SK-N-SH treated with all-trans-retinoic acid at 6 μM for 48 hours (cell line): ENCODE measurements around the gene SPECC1.

Experiments used
- ARNTL ChIP-seq: fragments of 450-650 bp; formaldehyde crosslinking; IDR thresholded peaks from 2 replicates; pipeline ENCODE4 v1.5.0; 2020; ENCODE audit warnings: low read depth, mild to moderate bottlenecking, moderate library complexity, borderline replicate concordance
- CREB5 ChIP-seq: fragments of 250-450 bp; sonication (Bioruptor Pico); IDR thresholded peaks from 2 replicates; pipeline ENCODE4 v1.5.1; 2020; ENCODE audit warnings: low read depth, mild to moderate bottlenecking, moderate library complexity
- CSDC2 ChIP-seq: fragments of 250-450 bp; sonication (Bioruptor Pico); IDR thresholded peaks from 2 replicates; pipeline ENCODE4 v1.5.0; 2020; ENCODE audit warnings: mild to moderate bottlenecking, moderate library complexity
- ESRRG ChIP-seq: fragments of 250-450 bp; sonication (Bioruptor Pico); IDR thresholded peaks from 2 replicates; pipeline ENCODE4 v1.6.1; 2021; ENCODE audit warnings: mild to moderate bottlenecking
- PATZ1 ChIP-seq: fragments of 250-450 bp; sonication (Bioruptor Pico); IDR thresholded peaks from 2 replicates; pipeline ENCODE4 v1.8.0; 2020; ENCODE audit warnings: mild to moderate bottlenecking, moderate library complexity, borderline replicate concordance
- PPARA ChIP-seq: fragments of 250-450 bp; sonication (Bioruptor Pico); IDR thresholded peaks from 2 replicates; pipeline ENCODE4 v1.5.0; 2020; ENCODE audit warnings: mild to moderate bottlenecking, borderline replicate concordance
- RARB ChIP-seq: fragments of 250-450 bp; sonication (Bioruptor Pico); IDR thresholded peaks from 2 replicates; pipeline ENCODE4 v1.8.0; 2021; ENCODE audit warnings: mild to moderate bottlenecking, moderate library complexity
- SNAI2 ChIP-seq: fragments of 250-450 bp; sonication (Bioruptor Pico); IDR thresholded peaks from 2 replicates; pipeline ENCODE4 v1.5.0; 2020; ENCODE audit warnings: mild to moderate bottlenecking, moderate library complexity
- TOX ChIP-seq: fragments of 250-450 bp; sonication (Bioruptor Pico); IDR thresholded peaks from 2 replicates; pipeline ENCODE4 v1.8.0; 2021; ENCODE audit warnings: mild to moderate bottlenecking, moderate library complexity, borderline replicate concordance
- TSHZ2 ChIP-seq: fragments of 250-450 bp; sonication (Bioruptor Pico); IDR thresholded peaks from 2 replicates; pipeline ENCODE4 v1.5.0; 2020; ENCODE audit warnings: mild to moderate bottlenecking, moderate library complexity
- ZFP3 ChIP-seq: fragments of 250-450 bp; sonication (Bioruptor Pico); IDR thresholded peaks from 2 replicates; pipeline ENCODE4 v1.5.0; 2020; ENCODE audit warnings: mild to moderate bottlenecking, moderate library complexity
- ZFP30 ChIP-seq: fragments of 450-650 bp; formaldehyde crosslinking; IDR thresholded peaks from 2 replicates; pipeline ENCODE4 v1.5.0; 2022; ENCODE audit warnings: mild to moderate bottlenecking, moderate library complexity
- ZNF70 ChIP-seq: fragments of 450-650 bp; formaldehyde crosslinking; IDR thresholded peaks from 2 replicates; pipeline ENCODE4 v1.5.0; 2020; ENCODE audit warnings: mild to moderate bottlenecking, moderate library complexity

GRCh38 chr17:20271011-20271610 is 262.0 kb downstream of the SPECC1 start:
- TF ChIP-seq TOX (CRISPR knock-in tag) (no peak), SNAI2 (CRISPR knock-in tag) (no peak), ZFP30 (CRISPR knock-in tag) (no peak), PATZ1 (CRISPR knock-in tag) (no peak), PPARA (CRISPR knock-in tag) (no peak), CSDC2 (CRISPR knock-in tag) (no peak), ZNF70 (CRISPR knock-in tag) (no peak), CREB5 (CRISPR knock-in tag) (no peak), RARB (CRISPR knock-in tag) (no peak), ESRRG (CRISPR knock-in tag) (no peak), ZFP3 (CRISPR knock-in tag) (no peak), TSHZ2 (CRISPR knock-in tag) (no peak), ARNTL (no peak)
